NCI-H748 (cell line): ENCODE data around the gene IMPA2.
"Not testable (repeated sequence)": the region's sequence is repeated elsewhere in the genome, so short reads cannot be mapped to it uniquely, and the experiment has no call there.

Experiments
- DNase-seq: peaks from one replicate; lab custom pipeline; 2025; ENCODE audit not compliant: unreplicated experiment; lab: John Stamatoyannopoulos, UW

Gene IMPA2

GRCh38 chr18:11962597-11962996 lies 18.7 kb upstream of the IMPA2 start:
- no peak for DNase-seq

- DNase-seq: no peak
These were observed 17.3 kb upstream of the IMPA2 start for GRCh38 chr18:11963991-11964484.

DNA sequence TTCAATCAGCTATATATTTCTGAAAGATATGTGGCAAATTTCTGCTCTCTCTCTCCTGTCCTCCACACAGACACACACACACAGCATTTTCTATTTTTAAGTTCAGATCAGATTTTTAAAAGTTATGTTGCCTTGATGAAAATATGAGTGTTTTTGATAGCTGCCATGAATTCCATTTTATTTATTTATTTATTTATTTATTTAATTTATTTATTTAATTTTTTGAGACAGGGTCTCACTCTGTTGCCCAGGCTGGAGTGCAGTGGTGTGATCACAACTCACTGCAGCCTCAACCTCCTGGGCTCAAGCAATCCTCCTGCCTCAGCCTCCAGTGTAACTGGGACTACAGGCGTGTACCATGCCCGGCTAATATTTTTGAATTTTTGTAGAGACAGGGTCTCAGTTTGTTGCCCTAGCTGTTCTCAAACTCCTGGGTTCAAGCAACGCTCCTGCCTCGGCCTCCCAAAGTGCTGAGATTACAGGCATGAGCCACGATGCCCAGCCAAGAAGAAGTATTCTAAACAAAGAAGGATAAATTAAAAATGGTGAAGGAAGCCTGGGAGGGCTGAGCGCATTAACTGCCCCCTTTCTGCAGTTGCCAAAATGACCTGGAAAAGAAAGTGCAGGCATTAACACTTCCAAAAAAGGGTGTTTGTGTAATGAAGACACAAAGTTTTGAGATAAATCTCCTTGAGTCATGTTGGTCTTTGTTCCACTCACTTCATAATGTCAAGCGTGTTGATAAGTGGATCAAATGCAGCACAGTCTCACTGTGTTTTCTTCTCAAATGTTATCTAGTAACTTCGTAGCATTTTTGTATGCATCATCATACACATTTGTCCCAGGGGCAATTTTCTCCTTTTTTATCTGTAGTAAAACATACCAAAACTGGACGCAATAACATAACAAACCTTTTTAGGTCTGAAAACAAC lies 11.1 kb upstream of the IMPA2 start:
- DNase-seq: no peak

DNA sequence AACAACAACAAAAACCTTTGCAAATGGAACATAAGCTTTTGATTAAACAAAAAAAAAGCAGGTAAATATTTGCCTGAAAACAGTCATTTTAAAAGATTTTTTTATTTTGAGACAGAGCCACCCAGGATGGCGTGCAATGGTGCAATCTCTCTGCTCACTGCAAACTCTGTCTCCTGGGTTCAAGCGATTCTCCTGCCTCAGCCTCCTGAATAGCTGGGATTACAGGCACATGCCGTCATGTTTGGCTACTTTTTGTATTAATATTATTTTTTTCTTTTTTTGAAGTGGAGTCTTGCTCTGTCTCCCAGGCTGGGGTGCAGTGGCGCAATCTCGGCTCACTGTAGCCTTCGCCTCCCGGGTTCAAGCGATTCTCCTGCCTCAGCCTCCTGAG lies 10.5 kb upstream of the IMPA2 start:
- DNase-seq: not testable (repeated sequence)

DNA sequence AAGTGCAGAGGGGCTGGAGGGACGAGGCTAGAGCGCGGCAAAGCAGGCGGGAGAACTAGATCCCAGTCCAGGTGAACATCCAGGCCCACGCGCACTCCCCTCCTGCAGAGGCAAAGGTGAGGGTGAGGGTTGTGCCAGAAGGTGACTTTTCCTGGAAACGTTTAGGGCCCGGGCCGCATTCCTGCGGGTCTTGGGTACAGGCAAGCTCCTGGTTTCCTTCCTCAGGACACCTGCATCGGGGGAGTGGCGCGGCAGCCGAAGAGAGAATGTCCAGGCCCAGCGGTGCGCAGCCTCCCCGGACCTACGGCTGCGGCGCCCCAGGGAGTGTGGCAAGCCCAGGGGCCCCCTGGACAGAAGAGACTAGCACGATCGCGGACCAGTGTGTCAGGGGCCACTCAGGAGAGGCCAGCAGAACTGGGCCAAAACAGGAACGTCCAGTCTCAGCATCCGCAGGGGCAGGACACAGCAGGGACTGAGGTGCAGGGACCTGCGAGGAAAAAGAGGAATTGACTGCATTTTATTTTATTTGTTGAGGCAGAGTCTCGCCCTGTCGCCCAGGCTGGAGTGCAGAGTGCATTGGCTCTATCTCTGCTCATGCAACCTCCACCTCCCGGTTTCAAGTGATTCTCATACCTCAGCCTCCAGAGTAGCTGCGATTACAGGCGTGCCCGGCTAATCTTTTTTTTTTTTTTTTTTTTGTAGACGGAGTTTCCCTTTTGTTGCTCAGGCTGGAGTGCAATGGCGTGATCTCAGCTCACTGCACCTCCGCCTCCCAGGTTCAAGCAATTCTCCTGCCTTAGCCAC lies 8.7 kb upstream of the IMPA2 start:
- DNase-seq: no peak

- no peak for DNase-seq
These were observed 6.5 kb upstream of the IMPA2 start for GRCh38 chr18:11974741-11975325.

DNA sequence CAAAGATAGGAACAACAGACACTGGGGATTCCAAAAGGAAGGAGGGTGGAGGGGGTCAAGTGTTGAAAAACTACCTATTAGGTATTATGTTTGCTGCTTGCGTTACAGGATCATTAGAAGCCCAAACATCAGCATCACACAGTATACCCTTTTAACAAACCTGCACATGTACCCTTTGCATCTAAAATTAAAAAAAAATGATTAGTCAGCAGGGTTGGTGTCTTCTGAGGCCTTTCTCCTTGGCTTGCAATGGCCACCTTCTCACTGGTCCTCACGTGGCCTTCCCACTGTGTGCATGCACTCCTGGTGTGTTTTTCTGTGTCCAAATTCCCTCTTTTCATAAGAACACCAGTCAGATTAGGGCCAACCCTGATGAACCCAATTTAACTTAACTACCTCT lies 5.6 kb upstream of the IMPA2 start:
- DNase-seq: no peak

DNA sequence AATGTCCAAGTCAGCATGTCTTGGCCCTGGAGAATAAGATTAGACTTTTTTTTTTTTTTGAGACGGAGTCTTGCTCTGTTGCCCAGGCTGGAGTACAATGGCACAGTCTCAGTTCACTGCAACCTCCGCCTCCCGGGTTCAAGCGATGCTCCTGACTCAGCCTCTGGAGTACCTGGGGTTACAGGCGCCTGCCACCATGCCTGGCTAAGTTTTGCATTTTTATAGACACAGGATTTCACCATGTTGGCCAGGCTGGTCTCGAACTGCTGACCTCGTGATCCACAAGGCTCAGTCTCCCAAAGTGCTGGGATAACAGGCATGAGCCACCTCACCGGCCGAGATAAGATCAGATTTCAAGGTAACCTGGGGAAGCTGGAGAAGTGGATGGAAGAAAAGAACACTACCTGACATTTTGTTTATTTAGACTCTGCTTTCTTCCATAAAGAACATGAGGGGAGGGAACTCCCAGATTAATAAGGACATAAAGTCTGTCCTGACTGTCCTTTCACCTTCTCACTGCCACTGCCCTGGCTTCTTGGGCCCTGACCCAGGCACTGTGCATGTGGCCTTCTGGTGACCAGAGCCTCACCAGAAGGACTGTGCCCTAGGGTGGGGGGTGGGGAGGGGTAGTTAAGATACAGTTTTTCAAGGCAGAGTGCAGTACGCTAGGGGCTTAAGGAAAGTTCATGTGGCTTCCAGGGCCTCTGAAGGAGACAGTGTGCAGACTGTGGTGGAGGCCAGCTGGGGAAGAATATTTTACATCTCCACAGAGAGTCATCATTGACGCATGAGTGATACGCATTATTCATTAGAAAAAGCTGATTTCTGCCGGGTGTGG lies 4.8 kb upstream of the IMPA2 start:
- no peak for DNase-seq

DNA sequence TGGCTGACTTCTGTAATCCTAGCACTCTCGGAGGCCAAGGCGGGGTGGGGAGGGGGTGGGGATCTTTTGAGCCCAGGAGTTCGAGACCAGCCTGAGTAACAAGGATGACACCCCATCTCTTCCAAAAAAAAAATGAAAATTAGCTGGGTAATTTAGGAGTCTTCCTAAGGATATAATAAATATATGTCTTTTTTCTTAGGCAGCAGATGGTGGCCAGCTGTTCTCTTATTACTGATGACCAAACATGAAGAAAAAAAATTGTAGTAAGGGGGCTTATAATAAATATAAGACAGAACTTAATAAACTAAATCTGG lies 4.2 kb upstream of the IMPA2 start:
- DNase-seq: no peak

- DNase-seq: peak; percentile 54
These were observed 2.4 kb upstream of the IMPA2 start for GRCh38 chr18:11978956-11979355.

DNA sequence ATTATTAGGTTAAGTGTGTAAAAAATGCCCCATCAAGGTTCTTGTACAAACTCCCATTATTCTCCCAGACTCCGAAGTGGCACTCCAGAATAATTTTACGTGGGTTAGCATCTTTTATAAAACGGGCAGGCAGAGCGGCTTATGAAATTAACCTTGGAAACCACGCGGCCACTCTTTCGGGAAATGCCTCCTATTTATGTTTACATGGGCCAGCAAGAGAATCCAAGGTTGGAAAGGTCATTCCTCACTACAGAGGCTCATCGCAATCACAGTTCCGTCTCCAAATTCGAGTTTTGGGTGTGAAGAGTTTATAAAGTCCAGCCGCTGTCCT lies 1.2 kb upstream of the IMPA2 start:
- peak; percentile 59 for DNase-seq

DNA sequence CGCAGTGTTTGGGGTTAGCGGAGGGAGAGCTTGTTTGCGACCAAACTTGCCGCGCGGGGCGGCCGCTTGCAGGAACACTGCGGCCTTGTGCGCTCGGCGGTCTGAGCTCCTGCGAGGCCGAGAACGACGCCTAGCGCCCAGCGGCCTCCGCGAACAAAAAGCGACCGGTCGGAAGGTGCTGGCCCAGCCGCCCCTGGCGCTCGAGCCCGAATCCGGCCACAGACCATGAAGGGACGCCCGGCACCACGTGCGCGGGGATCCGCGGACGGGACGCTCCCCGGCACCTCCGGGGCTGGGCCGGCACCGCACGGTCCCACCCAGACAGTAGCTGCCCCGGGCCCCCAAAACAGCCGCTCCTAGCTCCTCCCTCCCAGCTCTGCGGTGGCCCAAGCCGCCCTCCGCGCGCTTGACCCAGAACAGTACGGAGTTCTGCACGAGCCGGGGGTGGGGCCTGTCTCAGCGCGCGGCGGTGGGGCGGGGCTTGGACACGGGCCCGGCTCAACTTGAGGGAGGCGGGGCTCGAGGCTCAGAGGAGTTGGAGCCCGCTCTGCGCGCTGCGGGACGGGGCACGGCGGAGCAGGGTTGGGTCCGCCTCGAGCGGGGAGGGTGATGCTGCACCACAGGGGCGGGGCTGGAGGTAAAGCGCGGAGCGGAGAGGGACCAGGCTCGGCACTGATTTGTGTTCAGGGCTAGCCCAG lies 664 bp upstream of the IMPA2 start:
- peak; percentile 99 for DNase-seq

- DNase-seq: peak; percentile 77
These were observed 448 bp downstream of the IMPA2 start for GRCh38 chr18:11981543-11982366.

DNA sequence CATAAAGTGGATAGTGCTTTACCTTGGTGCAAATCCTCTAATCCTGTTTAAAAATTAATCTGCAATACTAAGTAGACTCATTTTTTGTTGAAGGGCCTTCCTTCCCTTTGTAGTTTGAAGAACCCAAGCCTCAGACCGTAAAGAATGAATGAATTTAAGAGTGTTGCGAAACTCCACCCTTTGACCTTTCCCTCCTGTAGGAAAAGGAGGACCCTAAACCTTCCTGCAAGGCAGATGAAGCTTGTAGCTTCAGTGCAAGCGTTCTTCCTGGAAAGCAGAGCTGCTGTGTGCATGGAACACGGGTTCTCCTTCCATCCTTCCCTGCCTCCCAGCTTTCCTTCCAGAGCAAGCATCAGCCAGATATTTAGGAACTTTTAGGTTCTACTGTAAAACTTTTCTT lies 1.7 kb downstream of the IMPA2 start:
- no peak for DNase-seq

GRCh38 chr18:11983592-11983991 lies 2.3 kb downstream of the IMPA2 start:
- DNase-seq: peak; percentile 34

DNA sequence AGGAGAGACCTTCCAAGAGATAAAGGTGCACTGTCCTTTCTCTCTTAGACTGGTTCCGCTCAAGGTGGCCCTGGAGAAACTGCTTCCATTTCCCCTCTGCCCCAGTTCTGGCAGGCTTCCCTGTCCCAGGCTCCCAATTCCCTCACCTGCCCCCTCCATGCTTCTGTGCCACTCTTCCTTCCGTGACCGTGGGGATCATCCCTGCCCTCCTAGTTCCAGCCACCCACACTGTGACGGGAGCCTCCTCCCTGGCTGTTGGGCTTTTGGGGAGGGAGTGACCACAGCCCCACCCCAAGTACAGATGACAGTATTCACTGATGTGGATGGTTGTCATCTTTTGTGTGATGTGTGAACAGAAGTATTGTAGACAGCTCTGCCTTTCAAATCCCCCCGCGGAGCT lies 2.8 kb downstream of the IMPA2 start:
- no peak for DNase-seq

DNA sequence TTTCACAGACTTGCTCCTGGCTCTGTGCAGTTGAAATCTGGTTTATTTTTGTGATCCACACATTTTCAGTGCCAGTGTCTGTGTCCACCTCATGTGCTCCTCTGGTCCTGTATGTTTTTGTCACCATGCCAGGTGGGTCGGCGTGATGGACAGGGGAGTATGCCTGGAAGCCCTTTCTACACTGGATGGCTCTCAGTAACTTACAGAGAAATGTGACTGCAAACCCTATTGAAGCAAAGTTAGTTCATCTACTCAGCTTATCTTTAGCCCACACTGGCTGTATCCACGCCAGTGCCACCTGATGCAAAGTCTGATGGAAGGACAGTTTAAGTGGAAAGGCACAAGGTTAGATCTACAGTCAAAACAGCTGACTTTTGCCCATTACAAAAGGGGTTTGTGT lies 4.3 kb downstream of the IMPA2 start:
- DNase-seq: no peak

DNA sequence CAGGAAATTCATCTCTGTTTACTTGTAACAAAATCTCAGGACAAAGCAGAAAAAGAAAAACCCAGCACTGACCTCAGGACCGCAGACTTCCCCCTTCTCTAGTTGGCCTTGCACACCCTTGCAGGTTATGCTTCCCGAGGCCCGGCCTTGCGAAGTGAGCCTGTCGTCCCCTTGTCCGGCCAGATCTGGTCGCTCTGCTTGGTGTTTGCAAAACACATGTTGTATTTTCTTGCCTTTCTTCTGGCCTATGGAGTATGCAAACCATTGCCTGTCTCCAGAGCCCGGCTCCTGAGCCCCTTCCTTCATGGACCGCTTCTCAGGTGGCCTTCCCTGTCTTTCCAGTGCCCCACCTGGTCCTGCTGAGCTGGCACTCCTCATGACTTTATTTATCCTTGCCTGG lies 4.8 kb downstream of the IMPA2 start:
- no peak for DNase-seq

DNA sequence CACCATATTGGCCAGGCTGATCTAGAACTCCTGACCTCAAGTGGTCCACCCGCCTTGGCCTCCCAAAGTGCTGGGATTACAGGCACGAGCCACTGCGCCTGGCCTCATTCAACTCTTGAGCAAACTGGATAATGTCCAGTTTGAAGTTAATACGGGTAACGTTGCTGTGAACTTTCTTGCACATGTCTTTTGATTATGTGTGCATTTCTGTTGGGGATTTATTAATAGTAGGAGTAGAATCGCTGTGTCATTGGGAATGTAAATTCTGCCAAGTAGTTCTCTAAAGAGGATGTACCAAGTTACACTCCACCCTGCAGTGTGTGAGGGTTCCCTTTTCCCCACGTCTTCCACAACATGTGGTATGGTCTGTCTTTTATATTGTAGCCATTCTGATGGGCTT lies 6.2 kb downstream of the IMPA2 start:
- no peak for DNase-seq

- DNase-seq: peak; percentile 93
These were observed 7.9 kb downstream of the IMPA2 start for GRCh38 chr18:11989174-11989573.
